NCI-H128 (cell line): ENCODE results near the gene SYTL2.
"Not testable (repeated sequence)": the region's sequence is repeated elsewhere in the genome, so short reads cannot be mapped to it uniquely, and the experiment has no call there.

Experiments
- DNase-seq: peaks from one replicate; lab custom pipeline; 2025; ENCODE audit not compliant: unreplicated experiment; lab: John Stamatoyannopoulos, UW

Gene SYTL2

DNA sequence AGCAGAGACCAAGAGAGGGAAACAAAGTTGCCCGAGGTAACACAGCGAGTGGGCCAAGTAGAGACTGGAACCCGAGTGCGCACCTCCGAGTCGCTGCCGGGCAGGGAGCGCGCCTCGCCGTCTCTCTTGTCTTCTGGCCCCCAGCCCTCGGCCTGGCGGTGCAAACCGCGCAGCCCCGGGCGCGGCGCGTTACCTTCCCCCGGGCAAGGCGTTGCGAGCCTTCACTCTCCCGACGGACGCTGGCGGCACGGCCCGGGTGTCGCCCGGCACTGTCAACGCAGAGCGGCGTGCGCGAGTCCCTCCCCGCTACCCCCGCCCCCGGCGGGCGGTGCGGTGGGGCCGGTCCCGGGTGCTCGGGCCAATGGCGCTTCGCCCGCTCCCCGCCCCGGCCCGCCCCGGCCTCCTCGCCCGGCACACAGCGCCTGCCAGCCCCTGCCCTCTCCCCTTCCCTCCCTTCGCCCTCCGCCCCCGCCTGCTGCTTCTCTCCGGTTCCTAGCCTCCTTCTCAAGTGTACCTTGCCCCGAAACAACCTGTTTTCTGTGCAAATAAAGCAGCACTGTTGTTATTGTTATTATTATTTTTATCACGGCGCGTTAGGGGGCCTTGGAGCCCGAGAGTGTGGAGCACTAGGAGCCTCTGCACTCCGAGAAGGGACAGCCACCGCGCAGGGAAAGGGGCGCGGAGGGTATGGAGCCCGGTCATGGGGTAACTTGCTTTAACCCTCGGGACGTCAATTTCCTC is at the start of gene SYTL2:
Gene SYTL2 (minus strand): TSS at position 271 of the 741 bp plus-strand sequence. CDS start 53,416 bp downstream, outside the sequence.
- no peak for DNase-seq

GRCh38 chr11:85859541-85859940 is 48.6 kb upstream of the SYTL2 start:
- not testable (repeated sequence) for DNase-seq

DNA sequence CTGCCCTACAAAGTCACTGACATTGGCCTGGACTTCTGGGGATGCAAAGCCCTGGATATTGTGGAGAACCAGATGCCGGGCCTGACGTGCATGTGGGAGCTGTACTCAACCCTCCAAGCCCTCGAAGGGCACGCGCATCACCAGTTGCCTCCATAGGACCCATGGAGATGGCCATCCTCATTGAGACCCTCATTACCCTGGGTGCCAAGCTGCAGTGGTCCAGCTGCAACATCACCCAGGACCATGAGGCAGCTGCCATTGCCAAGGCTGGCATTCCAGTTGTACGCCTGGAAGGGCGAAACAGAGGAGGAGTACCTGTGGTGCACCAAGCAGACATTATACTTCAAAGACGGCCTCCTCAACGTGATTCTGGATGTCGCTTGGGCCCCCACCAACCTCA is 46.2 kb upstream of the SYTL2 start:
- no peak for DNase-seq

DNA sequence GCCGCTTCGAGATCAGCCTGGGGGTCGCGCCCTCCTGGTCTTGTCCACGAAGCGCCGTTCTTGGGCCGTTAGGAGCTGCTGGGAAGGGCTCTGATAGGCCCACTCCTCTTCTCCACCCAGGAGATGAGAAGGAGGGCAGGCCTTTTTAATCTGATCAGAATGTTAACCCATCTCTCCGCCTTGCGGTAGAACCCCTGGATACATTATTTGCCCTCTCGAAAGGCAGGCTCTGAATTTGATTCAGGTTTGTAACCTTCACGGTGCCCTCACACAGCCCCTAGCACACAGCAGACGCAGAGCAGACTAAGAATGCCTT is 44.4 kb upstream of the SYTL2 start, which contains the start of gene CCDC83:
Gene CCDC83 (plus strand): TSS at position 43 of the 316 bp plus-strand sequence. CDS start 9,741 bp downstream, outside the sequence.
- no peak for DNase-seq

GRCh38 chr11:85854557-85855340 is 43.8 kb upstream of the SYTL2 start:
- DNase-seq: peak; percentile 81

DNA sequence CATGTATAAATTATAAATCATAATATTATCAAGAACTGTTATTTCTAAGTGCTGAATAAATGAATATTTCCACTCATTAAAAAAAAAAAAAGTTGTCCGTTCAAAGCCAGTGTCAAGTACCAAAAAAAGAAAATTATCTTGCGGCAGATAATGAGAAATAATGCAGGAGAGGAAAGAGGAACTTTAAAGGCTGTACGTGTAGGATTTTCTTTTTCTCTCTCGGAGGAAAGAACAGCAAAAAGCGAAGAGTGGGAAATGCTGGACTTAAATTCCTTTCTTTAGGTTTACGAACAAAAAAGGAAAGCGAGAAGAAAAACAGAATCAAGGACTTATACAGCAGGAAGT is 43.2 kb upstream of the SYTL2 start:
- DNase-seq: no peak

DNA sequence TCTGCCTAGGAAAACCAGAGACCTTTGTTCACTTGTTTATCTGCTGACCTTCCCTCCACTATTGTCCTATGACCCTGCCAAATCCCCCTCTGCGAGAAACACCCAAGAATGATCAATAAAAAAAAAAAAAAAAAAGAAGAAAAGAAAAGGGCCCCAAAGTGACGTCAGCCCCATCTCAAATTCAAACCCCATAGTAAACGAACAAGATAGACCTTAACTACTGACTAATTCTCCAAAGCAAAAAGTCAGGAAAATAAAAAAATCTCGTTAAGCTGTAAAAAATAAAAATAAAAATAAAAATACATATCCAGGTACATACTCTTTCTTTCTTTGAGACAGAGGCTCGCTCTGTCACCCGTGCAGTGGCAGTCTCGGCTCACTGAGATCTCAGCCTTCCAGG is 42.6 kb upstream of the SYTL2 start:
- DNase-seq: not testable (repeated sequence)

- DNase-seq: not testable (repeated sequence)
Measured at GRCh38 chr11:85852754-85853153, 41.8 kb upstream of the SYTL2 start.

DNA sequence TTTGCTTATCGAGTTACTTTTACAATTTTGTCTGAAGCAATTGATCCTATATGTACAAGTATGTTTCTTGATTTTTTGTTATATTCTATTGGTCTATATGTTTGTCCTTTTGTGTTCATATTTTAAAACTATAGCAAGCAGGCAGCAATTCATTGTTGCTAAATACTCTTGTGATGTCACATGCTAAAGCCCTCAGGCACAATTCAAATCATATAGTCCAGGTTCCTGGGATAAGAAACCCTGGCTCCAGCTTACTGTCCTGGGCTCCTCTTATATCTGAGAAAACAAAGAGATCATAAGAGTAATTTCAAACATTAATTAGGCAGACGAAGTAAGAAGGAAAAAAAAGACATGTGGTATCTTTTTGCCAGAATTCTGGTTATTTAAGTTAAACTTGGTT is 37.6 kb upstream of the SYTL2 start:
- DNase-seq: no peak

DNA sequence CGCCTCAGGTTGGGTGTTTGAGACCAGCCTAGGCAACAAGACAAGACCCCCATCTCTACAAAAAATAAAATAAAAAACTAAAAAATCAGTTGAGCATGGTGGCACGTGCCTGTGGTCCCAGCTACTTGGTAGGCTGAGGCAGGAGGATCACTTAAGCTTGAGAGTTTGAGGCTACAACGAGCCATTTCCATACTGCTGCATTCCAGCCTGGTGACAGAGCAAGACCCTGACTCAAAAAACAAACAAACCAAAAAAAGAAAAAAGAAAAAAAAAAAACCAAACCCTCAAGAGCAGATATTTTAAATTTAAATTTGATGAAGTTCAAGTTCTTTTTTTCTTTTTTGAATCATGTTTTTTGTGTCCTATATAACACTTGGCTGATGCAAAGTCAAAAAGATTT is 37.1 kb upstream of the SYTL2 start:
- DNase-seq: no peak

GRCh38 chr11:85847436-85847835 is 36.5 kb upstream of the SYTL2 start:
- DNase-seq: no peak

- DNase-seq: no peak
Measured at GRCh38 chr11:85845124-85845631, 34.2 kb upstream of the SYTL2 start.

- no peak for DNase-seq
Measured at GRCh38 chr11:85844439-85845123, 33.6 kb upstream of the SYTL2 start.

- no peak for DNase-seq
Measured at GRCh38 chr11:85843929-85844328, 33.0 kb upstream of the SYTL2 start.

- not testable (repeated sequence) for DNase-seq
Measured at GRCh38 chr11:85840932-85841331, 30.0 kb upstream of the SYTL2 start.

- DNase-seq: no peak
Measured at GRCh38 chr11:85835729-85836128, 24.8 kb upstream of the SYTL2 start.

DNA sequence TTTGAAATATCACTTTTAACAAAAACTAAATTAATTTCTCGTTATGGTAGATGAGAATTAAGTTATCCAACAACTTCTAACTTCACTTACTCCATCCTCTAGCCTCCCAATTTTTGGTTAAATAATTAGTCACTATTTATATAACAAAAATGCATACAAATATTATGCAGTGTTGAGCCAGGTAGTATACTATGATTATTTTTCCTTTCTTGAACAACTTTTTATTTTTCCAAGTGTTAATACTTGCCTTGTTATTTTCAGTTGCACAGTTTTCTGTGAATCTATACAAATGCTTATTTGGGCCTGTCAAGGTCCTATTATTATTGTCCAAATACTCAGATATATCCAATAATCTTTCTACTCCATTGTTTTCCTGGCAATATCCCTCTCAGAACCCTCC is 24.3 kb upstream of the SYTL2 start:
- no peak for DNase-seq

- DNase-seq: no peak
Measured at GRCh38 chr11:85831050-85831449, 20.1 kb upstream of the SYTL2 start.

GRCh38 chr11:85829172-85829571 is 18.2 kb upstream of the SYTL2 start:
- DNase-seq: no peak

- DNase-seq: no peak
Measured at GRCh38 chr11:85828640-85828978, 17.7 kb upstream of the SYTL2 start.

- no peak for DNase-seq
Measured at GRCh38 chr11:85827748-85828639, 17.1 kb upstream of the SYTL2 start.
